HuH-7 (cell line): ENCODE data around the gene SLC7A9.
"Not testable (repeated sequence)": the region's sequence is repeated elsewhere in the genome, so short reads cannot be mapped to it uniquely, and the experiment has no call there.

ENCODE experiments used
- DNase-seq: peaks from one replicate; pipeline ENCODE4 v3.0.0; 2011; ENCODE audit warnings: low spot score

Gene SLC7A9

DNA sequence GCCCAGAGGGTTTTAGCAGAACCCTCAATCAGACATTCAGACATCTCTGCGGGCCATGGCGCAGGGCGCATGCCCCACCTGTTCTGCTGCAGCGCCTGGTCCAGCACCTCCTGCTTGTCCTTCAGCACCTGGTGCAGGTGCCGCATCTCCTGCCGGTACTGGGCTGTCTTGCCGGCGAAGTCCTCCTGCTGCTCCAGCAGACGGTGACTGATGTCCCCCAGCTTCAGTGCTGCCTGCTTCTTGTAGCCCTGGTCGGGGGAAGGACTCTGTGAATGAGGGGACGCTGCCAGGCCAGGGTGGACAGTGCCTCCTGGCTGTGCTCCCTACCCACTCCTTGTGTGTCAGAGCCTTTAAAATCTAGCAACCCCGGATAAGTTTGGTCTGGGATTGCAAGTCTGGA lies 12.2 kb upstream of the SLC7A9 start:
- DNase-seq = no peak

DNA sequence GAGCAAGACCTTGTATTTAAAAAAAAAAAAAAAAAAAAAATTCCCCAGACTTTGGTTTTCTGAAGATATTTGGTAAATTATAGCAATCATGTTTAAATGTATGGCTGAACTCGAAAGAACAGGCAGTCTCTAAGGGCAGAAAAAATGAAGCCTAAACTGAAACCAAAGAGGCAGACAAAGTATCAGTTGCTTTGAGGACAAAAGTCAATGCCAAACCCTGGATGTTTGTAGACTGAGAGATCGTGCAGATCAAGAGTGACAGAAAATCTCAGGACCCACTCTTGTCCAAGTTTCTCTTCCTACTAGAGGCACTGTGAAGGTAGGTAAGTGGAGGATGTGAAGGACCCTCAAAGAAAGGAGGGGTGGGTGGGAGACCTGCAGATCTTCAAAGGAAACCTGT lies 11.1 kb upstream of the SLC7A9 start:
- DNase-seq = no peak

DNA sequence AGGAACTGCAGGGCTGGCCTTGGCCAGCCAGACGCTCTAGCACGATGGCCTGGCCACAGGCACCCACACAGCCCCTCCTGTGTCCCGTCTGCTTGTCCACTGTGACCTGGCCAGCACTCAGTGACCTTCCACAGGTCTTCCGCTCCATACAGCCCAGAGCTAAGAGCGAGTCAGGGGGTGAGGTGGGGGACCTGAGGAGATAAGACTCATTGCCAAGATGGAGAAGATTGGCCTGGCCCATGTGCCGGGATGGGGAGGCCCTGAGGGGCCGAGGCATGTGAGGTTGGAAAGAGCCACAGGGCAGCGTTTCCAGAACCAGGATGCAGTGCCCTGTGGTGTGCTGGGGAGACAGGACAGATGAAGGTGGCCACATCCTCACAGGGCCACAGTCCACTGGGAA lies 10.2 kb upstream of the SLC7A9 start:
- DNase-seq = no peak

DNA sequence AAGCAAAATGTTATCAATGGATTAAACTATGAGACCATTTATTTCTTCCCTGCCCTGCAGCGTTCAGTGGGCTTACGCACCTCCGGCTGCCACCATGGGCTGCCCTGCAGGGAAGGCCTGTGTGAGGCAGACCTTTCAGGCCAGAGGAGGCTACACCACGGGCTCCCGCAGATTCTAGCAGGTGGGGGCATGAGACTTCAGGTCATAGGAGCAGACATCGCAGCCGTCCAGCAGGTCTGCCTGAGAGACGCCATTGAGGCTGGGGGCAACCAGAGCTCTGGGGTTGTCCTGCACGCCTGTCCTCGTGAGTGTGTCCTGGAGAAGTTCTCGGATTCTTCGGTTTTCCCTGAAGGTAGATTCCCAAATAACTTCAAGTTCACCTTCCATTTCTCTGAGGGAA lies 9.4 kb upstream of the SLC7A9 start:
- no peak for DNase-seq

DNA sequence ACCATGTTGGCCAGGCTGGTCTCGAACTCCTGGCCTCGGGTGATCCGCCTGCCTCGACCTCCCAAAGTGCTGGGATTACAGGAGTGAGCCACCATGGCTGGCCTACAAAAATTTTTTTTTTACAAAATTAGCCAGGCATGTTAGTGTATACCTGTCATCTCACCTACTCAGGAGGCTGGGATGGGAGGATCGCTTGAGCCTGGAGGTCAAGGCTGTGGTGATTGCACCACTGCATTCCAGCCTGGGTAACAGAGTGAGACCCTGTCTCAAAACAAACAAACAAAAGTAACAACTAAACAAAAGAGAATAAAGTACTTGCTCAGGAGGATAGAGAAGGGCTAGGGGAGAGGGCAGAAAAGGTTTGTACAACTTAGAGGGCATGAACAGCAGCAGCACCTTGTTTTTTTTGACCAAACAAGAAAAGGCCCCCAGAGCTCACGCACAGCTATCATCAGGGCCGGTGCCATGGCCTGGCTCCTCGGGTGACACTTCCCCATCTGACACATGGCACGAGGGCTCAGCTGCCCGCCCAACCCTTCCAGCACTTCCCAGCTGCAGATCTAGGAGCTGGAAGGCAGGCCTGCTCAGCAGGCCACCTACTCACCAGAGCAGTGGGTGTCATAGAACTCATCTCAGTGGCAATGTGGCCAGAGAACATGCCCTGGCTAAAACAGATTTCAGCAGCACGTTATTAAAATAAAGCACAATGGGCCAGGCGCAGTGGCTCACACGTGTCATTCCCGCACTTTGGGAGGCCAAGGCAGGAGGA lies 8.6 kb upstream of the SLC7A9 start:
- no peak for DNase-seq

DNA sequence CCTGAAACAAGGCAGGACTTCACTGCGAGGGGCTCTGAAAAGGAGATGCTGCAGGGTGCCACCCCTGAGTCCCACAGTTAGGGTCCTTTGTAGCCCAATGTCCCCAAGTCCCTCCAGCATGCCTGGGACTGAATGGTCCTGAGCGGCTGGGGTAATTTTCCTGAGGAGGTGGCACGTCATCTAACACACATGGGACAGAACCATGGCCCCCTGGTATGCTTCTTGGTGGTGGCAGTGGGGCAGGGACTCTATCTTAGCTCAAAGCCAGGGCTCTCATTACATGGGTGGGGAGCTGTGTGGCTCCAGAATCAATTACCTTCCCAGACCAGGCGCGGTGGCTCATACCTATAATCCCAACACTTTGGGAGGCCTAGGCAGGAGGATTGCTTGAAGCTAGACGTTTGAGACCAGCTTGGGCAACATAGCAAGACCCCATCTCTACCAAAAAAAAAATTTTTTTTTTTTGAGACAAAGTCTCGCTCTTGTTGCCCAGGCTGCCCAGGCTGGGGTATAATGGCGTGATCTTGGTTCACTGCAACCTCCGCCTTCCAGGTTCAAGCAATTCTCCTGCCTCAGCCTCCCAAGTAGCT lies 7.9 kb upstream of the SLC7A9 start:
- DNase-seq = no peak

DNA sequence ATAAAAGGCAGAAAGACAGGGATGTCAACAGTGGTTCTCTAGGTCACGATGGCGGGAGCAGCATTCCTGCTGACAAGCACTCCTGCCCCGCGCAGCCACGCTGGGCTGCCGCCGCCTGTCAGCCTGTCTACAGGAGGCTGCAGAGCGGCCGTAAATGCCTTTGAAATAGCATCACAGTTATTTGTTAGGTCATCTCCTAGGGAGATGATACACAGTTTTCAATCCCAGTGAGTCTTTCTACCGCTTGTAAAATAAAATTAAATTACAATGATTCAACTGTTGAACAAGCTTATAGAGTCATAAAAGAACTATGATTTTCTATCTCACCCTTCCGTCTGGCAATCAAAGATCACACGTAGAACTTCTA lies 7.3 kb upstream of the SLC7A9 start:
- no peak for DNase-seq

DNA sequence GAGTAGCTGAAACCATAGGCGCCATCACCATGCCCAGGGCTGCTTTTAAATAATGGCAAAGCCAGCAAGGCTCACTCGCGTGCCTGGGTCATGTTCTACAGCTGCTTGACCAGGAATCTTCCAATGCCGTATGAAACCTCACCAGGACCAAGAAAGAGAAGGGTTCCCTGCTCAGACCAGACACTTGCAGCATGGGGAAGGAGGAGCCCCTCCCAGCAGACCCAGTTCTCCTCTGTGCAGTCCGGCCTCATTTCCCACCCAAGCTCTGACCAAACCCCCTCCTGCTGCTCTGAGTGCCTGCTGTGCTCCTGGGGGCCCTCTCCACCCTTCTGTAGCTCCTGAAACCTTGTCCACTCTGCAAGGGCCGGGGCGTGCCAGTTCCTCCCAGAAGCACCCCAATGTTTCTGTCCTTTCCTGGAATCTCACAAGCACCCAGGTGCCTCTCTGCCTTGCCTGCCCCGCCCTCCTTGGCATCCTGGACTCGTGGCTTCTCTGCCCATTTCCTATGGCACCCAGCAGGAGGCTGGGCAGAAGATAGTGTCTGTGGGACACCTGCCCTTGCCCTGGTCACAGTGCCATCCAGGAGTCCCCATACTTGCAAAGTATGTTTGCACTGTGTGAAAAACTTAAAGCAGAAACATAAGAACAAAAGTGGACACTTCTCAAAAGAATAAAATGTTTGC lies 6.8 kb upstream of the SLC7A9 start:
- no peak for DNase-seq

DNA sequence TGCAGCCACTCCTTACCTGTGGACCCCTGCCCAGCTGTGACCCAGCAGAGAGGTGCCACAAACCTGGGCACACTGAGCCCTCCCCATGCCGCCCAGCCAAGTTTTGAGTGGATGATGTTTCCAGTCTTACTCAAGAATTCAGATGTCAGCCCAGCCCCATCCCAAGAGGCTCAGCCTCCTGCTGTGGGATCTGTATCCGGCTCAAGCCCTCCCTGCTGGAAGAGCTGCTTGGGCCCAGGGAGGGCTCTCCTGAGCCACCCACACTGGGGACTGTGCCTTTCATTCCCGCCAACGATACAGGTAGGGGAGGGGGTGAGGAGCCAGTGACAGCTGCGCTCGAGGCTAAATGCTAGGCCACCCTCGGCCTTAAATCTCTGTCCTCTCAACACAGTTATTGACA lies 5.9 kb upstream of the SLC7A9 start:
- DNase-seq = no peak

DNA sequence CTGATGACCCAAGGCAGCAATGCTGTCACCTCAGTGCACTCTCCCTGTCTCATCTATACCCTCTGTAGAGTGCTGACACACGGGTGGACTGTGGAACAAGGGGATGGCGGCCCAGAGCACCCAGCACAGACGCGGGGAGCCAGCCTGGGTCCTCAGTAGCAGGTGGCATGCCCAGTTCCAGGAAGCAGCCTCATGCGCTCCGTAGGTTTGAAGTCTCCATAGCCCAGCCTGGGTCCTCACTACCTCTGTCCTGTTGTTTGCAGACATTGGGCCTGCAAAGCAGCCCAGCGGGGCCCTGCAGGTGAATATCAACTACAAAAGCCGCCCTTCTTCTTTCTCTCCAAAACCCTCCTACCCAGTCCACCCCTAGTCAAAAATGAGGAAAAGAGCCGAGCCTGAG lies 5.0 kb upstream of the SLC7A9 start:
- DNase-seq = no peak

DNA sequence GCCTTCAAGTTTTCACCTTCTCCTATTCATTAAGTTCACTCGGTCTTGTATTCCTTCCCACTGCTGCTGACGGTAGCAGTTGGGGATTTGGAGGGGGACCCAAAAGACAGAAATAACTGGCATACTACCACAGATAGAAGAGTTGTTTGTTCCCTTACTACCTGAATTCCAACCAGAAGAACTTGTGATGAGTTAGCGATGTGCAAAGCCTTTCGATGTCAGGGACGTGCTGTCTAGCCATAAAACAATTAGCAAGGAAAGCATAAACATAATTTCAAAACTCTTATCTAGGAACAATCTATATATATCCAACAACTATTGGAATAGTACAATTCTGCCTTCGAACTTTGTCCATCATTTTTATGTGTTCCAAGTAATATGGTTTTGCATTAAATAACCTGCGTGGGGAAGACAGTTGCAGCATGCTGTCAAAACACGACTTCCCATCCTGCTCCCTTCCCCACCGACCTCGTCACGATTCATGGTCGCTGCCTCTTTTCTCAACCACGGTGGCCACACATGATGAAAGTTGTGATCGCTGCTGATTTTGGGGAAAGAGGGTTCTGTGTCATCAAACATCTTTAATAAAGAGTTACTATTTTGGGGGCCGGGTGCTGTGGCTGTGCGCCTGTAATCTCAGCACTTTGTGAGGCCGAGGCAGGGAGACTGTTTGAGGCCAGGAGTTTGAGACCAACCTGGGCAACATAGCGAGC lies 3.8 kb upstream of the SLC7A9 start:
- no peak for DNase-seq

DNA sequence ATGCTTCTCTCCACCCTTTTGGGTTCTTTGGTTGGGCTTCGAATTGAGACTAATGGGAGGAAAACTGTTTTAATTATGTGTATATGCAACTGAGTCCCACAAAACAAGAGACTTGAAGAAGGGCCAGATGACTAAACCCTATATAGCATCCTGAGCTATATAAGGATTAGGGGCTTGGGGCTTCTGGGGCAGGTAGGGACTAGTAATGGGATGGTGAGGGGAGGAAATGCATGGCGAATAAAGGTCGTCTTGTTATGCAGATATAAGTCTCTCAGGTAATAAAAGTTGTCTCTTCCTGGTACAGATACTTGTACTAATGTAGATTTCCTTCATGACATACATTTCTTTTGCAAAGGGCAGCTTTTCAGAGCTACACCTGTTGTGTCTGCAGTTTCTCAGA lies 2.8 kb upstream of the SLC7A9 start:
- no peak for DNase-seq

DNA sequence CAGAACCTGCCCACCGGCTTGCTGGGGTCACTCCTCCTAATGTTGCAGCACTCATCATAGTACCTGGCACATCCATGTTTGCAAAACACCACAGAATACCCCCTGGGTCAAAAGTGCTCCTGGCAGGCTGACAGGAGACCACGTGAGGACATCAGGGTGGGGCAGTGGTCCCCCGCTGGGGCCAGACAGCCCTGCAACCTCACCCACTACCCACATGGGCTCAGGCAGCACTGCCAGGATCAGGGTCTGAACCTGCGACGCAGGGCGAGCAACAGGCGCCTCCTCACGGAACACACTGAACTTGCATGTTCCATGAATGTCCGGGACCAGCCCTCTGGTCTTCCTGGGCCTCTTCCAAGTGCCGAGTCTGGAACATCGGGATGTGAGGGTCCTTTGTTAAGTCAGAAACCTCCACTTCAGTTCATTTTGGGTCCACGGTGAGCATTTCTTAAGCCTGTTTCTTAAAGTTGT lies 1.4 kb upstream of the SLC7A9 start:
- no peak for DNase-seq

DNA sequence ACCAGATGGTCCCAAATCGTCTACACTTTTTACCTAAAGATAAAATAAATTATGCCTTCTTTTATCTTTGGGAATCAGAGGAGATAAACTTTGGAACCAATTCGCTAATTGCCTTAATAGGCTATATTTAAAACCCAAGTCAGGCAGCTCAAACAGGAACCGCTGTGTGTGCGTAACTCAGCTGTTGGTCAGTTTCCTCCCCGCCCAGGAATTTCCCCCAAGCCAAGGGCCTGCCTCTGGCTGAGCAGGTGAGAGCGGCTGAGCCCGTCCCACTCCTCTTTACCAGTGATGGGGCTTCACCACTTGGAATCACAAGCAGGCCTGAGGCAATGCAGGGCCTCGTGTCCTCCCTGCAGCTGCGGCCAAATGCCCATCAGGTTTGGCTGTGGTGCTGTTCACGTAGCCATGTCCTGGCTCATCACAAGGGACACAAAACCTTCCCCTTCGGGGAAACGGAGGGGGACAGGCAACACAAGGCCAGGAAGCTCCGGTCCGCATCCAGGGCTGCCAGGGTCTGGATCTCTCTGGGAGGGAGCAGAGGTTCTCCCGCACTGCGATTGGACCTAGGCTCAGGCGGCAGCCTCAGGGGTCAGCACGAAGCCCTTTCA lies 503 bp upstream of the SLC7A9 start:
- DNase-seq = peak; percentile 37

DNA sequence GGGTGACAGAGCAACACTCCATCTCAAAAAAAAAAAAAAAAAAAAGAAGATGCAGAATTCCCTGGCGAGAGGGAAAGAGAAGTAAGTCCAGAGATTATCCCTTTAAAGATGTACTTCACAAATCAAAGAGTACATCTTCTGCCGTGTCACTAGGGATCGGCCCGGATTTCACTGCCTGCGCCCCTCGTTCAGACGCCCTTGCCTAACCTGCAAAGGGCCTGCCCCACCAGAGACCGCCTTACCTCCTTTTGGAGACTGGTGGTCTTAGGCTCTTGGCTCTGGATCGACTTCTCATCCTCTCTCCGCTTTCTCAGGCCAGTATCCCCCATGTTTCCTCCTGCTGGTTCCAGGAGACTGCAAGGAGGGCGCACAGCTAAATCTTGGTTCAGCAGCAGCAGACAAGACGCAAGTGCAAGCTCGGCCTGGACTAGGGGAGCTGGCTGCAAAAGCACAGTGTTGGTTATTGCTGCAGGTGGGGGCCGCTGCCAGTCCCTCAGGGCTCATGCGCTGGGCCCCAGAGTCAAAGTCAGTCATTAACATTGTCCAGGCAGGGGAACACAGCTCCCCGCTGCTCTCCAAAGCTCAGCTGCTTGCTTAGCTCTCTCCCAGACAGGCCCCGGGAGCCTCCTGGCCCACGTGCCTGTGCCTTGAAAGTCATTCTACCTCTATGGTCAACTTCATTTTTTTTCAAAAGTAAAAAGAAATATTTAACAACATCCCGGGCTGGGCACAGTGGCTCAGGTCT lies 1.2 kb downstream of the SLC7A9 start:
- no peak for DNase-seq

DNA sequence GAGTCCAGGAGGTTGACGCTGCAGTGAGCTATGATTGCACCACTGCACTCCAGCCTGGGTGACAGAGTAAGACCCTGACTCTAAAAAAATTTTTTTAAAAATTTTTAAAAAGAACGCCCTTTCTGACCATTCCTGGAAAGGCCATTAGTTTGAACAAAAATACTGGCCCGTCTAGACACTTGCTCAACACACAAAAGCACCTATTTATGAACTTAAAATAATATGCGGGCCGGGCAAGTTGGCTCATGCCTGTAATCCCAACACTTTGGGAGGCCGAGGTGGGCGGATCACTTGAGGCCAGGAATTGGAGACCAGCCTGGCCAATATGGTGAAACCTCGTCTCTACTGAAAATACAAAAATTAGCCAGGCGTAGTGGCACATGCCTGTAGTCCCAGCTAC lies 2.1 kb downstream of the SLC7A9 start:
- DNase-seq = not testable (repeated sequence)

DNA sequence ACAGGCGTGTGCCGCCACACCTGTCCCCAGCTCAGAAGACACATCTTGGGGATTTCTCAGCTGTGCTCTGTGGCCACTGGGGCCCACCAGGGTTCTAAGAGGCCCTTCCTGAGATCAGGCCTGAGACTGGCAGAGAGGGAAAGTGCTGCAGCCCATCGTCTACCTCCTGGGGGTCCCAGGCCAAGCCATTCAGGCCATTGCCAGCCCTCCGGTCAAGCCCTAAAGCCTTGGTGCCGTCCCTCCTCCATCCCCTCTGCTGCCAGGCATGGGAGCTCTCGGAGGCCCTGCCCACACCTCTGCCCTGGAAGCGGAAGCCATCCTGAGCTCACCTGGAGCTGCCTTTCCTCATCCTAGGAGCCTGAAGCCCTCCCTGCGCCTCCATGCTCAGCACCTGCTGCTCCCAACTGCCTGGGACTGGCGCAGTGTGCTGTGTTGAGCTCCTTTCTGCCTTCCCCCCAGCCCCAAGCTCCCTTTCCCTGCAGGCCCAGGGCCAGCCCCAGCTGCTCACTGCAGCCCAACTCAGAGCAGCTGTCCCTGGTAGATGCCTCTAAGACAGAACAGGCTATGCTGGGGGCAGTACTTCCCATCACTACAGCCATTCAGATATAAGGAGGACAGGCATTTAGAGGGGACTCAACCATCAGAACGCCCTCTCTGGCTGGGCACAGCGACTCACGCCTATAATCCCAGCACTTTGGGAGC lies 2.9 kb downstream of the SLC7A9 start:
- DNase-seq = no peak

DNA sequence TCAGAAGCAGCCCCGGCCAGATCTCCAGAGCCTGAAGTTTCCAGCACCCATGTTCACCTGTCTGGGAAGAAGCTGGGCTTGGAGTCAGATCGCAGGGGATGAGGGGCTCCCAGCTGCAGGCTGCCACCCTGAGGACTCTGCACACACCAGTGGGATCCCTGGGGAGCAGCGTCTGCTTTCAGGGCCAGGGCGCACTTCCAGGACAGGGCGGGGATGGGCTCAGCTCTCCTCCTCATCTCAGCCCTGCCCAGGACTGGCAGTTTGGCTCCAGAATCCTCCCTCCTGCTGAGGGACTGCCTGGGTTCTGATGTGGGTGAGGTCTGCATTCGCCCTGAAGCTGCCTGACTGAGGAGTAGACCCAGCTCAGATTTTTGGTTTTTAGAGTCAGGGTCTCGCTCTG lies 3.5 kb downstream of the SLC7A9 start:
- no peak for DNase-seq

DNA sequence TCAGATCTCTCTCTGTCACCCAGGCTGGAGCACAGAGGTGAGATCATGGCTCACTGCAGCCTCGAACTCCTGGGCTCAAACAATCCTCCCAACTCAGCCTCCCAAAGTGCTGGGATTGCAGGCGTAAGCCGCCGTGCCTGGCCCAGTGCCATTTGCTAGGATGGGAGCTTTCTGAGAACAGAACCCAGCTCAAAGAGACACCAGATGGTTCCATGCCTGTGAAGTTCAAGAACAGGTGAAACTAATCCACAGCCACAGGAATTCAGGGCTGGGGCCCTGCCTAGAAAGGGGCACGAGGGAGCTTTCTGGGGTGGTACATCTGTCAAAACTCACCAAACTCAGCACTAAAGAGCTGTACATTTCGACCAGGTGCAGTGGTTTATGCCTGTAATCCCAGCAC lies 4.2 kb downstream of the SLC7A9 start:
- DNase-seq = no peak

DNA sequence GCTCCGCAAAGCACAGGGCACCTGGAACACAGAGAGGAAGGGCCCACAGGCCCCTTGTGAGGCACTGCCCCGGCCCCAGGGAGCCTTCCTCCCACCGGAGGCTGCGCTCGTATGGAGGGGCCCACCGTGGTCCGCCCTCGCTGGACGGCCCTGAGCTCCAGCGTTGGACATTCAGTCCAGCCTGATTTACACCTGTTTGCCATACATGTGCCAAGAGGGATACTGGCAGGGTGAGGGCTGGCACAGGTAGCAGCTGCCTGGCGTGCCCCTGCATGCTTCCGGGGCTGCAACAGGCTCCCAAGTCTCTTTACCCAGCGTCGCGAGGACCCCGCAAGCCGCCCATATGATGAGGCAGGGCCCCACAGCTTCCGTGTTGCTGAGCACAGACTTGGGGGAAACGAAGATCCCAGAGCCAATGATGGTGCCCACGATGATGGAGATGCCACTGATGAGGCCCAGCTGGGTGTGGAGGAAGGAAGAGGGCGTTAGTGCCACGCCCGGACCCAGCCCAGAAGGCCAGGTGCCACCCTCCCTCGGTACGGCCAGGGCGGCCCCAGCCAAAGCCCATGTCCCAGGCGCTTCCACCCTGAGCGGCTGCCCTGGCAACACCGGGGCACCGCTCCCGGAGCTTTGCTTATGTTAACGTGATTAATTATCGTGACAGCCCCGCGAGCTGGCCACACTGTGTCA lies 5.1 kb downstream of the SLC7A9 start:
- DNase-seq = no peak
